MM.1S (cell line): ENCODE data around the gene NLGN4Y.

Source experiments
- DNase-seq: peaks from one replicate; pipeline ENCODE4 v3.0.0-alpha.2; 2015
- H2AFZ ChIP-seq: fragments of 300-600 bp; sonication (generic); 2 replicates; pipeline ENCODE4 v1.6.0; 2016; ENCODE audit warnings: antibody characterized with exemption, low read length
- H3F3A ChIP-seq: fragments of 300-600 bp; sonication (generic); 2 replicates; pipeline ENCODE4 v1.6.1; 2016; ENCODE audit warnings: mild to moderate bottlenecking, antibody characterized with exemption, low read length, moderate library complexity, mixed read lengths; ENCODE audit not compliant: insufficient read depth
- H3K27ac ChIP-seq: fragments of 300-600 bp; sonication (generic); 2 replicates; pipeline ENCODE4 v1.5.1; 2016; ENCODE audit warnings: mild to moderate bottlenecking, low read length
- H3K27me3 ChIP-seq: fragments of 300-600 bp; sonication (generic); replicated peaks from 2 replicates; pipeline ENCODE4 v1.6.0; 2016; ENCODE audit warnings: low read length; ENCODE audit not compliant: insufficient read depth
- H3K36me3 ChIP-seq: fragments of 300-600 bp; sonication (generic); replicated peaks from 2 replicates; pipeline ENCODE4 v1.6.1; 2016; ENCODE audit warnings: mild to moderate bottlenecking, low read length, mixed read lengths; ENCODE audit not compliant: insufficient read depth
- H3K4me1 ChIP-seq: fragments of 300-600 bp; sonication (generic); 2 replicates; pipeline ENCODE4 v1.6.1; 2016; ENCODE audit warnings: low read length, mixed read lengths
- H3K4me2 ChIP-seq: fragments of 300-600 bp; sonication (generic); 2 replicates; pipeline ENCODE4 v1.6.0; 2016; ENCODE audit warnings: low read depth, low read length
- H3K4me3 ChIP-seq: fragments of 300-600 bp; sonication (generic); 2 replicates; pipeline ENCODE4 v1.5.1; 2016; ENCODE audit warnings: low read length, mixed read lengths
- H3K79me2 ChIP-seq: fragments of 300-600 bp; sonication (generic); 2 replicates; pipeline ENCODE4 v1.6.1; 2016; ENCODE audit warnings: mixed run types, low read length, mixed read lengths
- H3K9ac ChIP-seq: fragments of 300-600 bp; sonication (generic); 2 replicates; pipeline ENCODE4 v1.6.1; 2016; ENCODE audit warnings: low read length, mixed read lengths
- H3K9me2 ChIP-seq: fragments of 300-600 bp; sonication (generic); replicated peaks from 2 replicates; pipeline ENCODE4 v1.6.1; 2016; ENCODE audit warnings: mild to moderate bottlenecking, low read length, mixed read lengths; ENCODE audit not compliant: insufficient read depth
- H3K9me3 ChIP-seq: fragments of 300-600 bp; sonication (generic); replicated peaks from 2 replicates; pipeline ENCODE4 v1.6.1; 2016; ENCODE audit warnings: mild to moderate bottlenecking, low read length, mixed read lengths; ENCODE audit not compliant: insufficient read depth
- H4K20me1 ChIP-seq: fragments of 300-600 bp; sonication (generic); 2 replicates; pipeline ENCODE4 v1.6.1; 2016; ENCODE audit warnings: mild to moderate bottlenecking, low read length, moderate library complexity, mixed read lengths; ENCODE audit not compliant: insufficient read depth
- CTCF ChIP-seq: fragments of 300-600 bp; sonication (generic); IDR thresholded peaks from 2 replicates; pipeline ENCODE4 v1.5.1; 2016; ENCODE audit warnings: antibody characterized with exemption, low read length, mixed read lengths
- EZH2 ChIP-seq: fragments of 300-600 bp; sonication (generic); optimal IDR thresholded peaks from 2 replicates; pipeline ENCODE3; 2017; ENCODE audit warnings: low read depth, mild to moderate bottlenecking, antibody characterized with exemption, low read length, mixed read lengths
- EZH2phosphoT487 ChIP-seq: fragments of 300-600 bp; sonication (generic); IDR thresholded peaks from 2 replicates; pipeline ENCODE4 v1.6.1; 2018; ENCODE audit warnings: antibody characterized with exemption, low read length

NLGN4Y gene

GRCh38 chrY:14536703-14537102, 12.4 kb downstream of the NLGN4Y start:
- TF ChIP-seq EZH2phosphoT487 (no peak), CTCF (no peak), EZH2 (no peak)
- no peaks in the 10 kb centered on the region for H4K20me1 ChIP-seq
- no peaks in the 10 kb centered on the region for H3K9me3 ChIP-seq
- no peak overlapping the region for H3K4me2 ChIP-seq
- no peak for DNase-seq
- H2AFZ ChIP-seq: no peak overlapping the region
- H3K9ac ChIP-seq: no peak overlapping the region
- no peaks in the 10 kb centered on the region for H3K36me3 ChIP-seq
- H3K27me3 ChIP-seq: no peaks in the 10 kb centered on the region
- H3K4me1 ChIP-seq: no peaks in the 10 kb centered on the region
- H3K9me2 ChIP-seq: no peaks in the 10 kb centered on the region
- H3K4me3 ChIP-seq: no peak overlapping the region
- no peak overlapping the region for H3K27ac ChIP-seq
- H3F3A ChIP-seq: no peaks in the 10 kb centered on the region
- H3K79me2 ChIP-seq: no peaks in the 10 kb centered on the region

GRCh38 chrY:14543506-14543905, 19.2 kb downstream of the NLGN4Y start:
- TF ChIP-seq EZH2 (no peak), EZH2phosphoT487 (no peak), CTCF (no peak)

GRCh38 chrY:14581294-14581693, 57.0 kb downstream of the NLGN4Y start:
- H3K4me1 ChIP-seq: no peaks in the 10 kb centered on the region
- no peaks in the 10 kb centered on the region for H3K27me3 ChIP-seq
- no peaks in the 10 kb centered on the region for H3F3A ChIP-seq
- DNase-seq: no peak
- no peak overlapping the region for H2AFZ ChIP-seq
- no peak overlapping the region for H3K27ac ChIP-seq
- no peaks in the 10 kb centered on the region for H3K9me3 ChIP-seq
- no peak overlapping the region for H3K4me3 ChIP-seq
- H3K9me2 ChIP-seq: no peaks in the 10 kb centered on the region
- no peaks in the 10 kb centered on the region for H4K20me1 ChIP-seq
- no peak overlapping the region for H3K4me2 ChIP-seq
- no peaks in the 10 kb centered on the region for H3K36me3 ChIP-seq
- H3K9ac ChIP-seq: no peak overlapping the region
- no peaks in the 10 kb centered on the region for H3K79me2 ChIP-seq
- TF ChIP-seq CTCF: no peak

More at GRCh38 chrY:14543506-14543905, 19.2 kb downstream of the NLGN4Y start:
- H3K27ac ChIP-seq: no peak overlapping the region
- H3K9me3 ChIP-seq: no peaks in the 10 kb centered on the region
- no peaks in the 10 kb centered on the region for H3K36me3 ChIP-seq
- no peaks in the 10 kb centered on the region for H3K79me2 ChIP-seq
- no peaks in the 10 kb centered on the region for H3F3A ChIP-seq
- no peaks in the 10 kb centered on the region for H3K9me2 ChIP-seq
- H2AFZ ChIP-seq: no peak overlapping the region
- H3K4me1 ChIP-seq: no peaks in the 10 kb centered on the region
- H3K27me3 ChIP-seq: no peaks in the 10 kb centered on the region
- H3K9ac ChIP-seq: no peak overlapping the region
- DNase-seq: no peak
- no peak overlapping the region for H3K4me3 ChIP-seq
- no peaks in the 10 kb centered on the region for H4K20me1 ChIP-seq
- H3K4me2 ChIP-seq: no peak overlapping the region

- H3K4me3 ChIP-seq: no peak overlapping the region
- H3K79me2 ChIP-seq: no peaks in the 10 kb centered on the region
- no peak for DNase-seq
- H4K20me1 ChIP-seq: no peaks in the 10 kb centered on the region
- H3K27ac ChIP-seq: no peak overlapping the region
- no peaks in the 10 kb centered on the region for H3K27me3 ChIP-seq
- no peaks in the 10 kb centered on the region for H3K36me3 ChIP-seq
- TF ChIP-seq CTCF: no peak
- TF ChIP-seq EZH2: no peak
- TF ChIP-seq EZH2phosphoT487: no peak
- H3K4me1 ChIP-seq: no peaks in the 10 kb centered on the region
- no peak overlapping the region for H2AFZ ChIP-seq
- no peak overlapping the region for H3K4me2 ChIP-seq
- no peak overlapping the region for H3K9ac ChIP-seq
- H3K9me3 ChIP-seq: no peaks in the 10 kb centered on the region
- H3F3A ChIP-seq: no peaks in the 10 kb centered on the region
- no peaks in the 10 kb centered on the region for H3K9me2 ChIP-seq
Observed at GRCh38 chrY:14586725-14587124, 62.4 kb downstream of the NLGN4Y start.
